Measurements from ENCODE around the gene KLHL29. TPM values are rescaled to one million over a fixed set of nuclear protein-coding genes. Genes with fewer than 3 reads are reported as not detected.

The KLHL29 gene
- total RNA-seq, 1 experiment from 2014 or later, result 43.1 TPM

- Mint-ChIP-seq H3K4me3 (ENCODE audit: unreplicated experiment) (no peak overlapping the region), H3K36me3 (ENCODE audit: insufficient read depth, unreplicated experiment) (no peaks in the 10 kb centered on the region), H3K9me3 (ENCODE audit: unreplicated experiment) (no peaks in the 10 kb centered on the region), H3K4me1 (ENCODE audit: insufficient read depth, unreplicated experiment) (no peaks in the 10 kb centered on the region), H3K27me3 (ENCODE audit: insufficient read depth, unreplicated experiment) (peaks cover 11% of the 10 kb centered on the region), H3K27ac (ENCODE audit: low read depth, unreplicated experiment) (no peak overlapping the region)
- no TSS peak for BruUV-seq (replicated peaks)
- ChIA-PET CTCF (no interaction called here), POLR2A (no interaction called here)
- intact Hi-C loops (cut with micrococcal nuclease), result no loop called here
- DNase-seq (ENCODE audit: unreplicated experiment), result no peak
- no peak for TF ChIP-seq CTCF (IDR thresholded peaks at IDR 0.05; ENCODE audit: unreplicated experiment)
Measured at GRCh38 chr2:23360571-23361125, 24.3 kb upstream of the KLHL29 start.

GRCh38 chr2:23361152-23361551 lies 23.8 kb upstream of the KLHL29 start:
- no peaks in the 10 kb centered on the region for H3K36me3 Mint-ChIP-seq (ENCODE audit: insufficient read depth, unreplicated experiment)
- no peak overlapping the region for H3K27ac Mint-ChIP-seq (ENCODE audit: low read depth, unreplicated experiment)
- TF ChIP-seq CTCF (IDR thresholded peaks at IDR 0.05; ENCODE audit: unreplicated experiment), result no peak
- no peak overlapping the region for H3K4me3 Mint-ChIP-seq (ENCODE audit: unreplicated experiment)
- ChIA-PET POLR2A (no interaction called here), CTCF (no interaction called here)
- peaks cover under 1% of the 10 kb centered on the region for H3K4me1 Mint-ChIP-seq (ENCODE audit: insufficient read depth, unreplicated experiment)
- no peaks in the 10 kb centered on the region for H3K9me3 Mint-ChIP-seq (ENCODE audit: unreplicated experiment)
- no peak for DNase-seq (ENCODE audit: unreplicated experiment)
- intact Hi-C loops (cut with micrococcal nuclease), result no loop called here
- peaks cover 11% of the 10 kb centered on the region for H3K27me3 Mint-ChIP-seq (ENCODE audit: insufficient read depth, unreplicated experiment)
- BruUV-seq (replicated peaks), result no TSS peak

GRCh38 chr2:23363268-23363667 lies 21.7 kb upstream of the KLHL29 start:
- Mint-ChIP-seq H3K27me3 (ENCODE audit: insufficient read depth, unreplicated experiment) (peaks cover 11% of the 10 kb centered on the region), H3K9me3 (ENCODE audit: unreplicated experiment) (peaks cover 7% of the 10 kb centered on the region), H3K4me3 (ENCODE audit: unreplicated experiment) (no peak overlapping the region), H3K4me1 (ENCODE audit: insufficient read depth, unreplicated experiment) (peaks cover 18% of the 10 kb centered on the region), H3K27ac (ENCODE audit: low read depth, unreplicated experiment) (no peak overlapping the region), H3K36me3 (ENCODE audit: insufficient read depth, unreplicated experiment) (no peaks in the 10 kb centered on the region)
- intact Hi-C loops (cut with micrococcal nuclease), result no loop called here
- no peak for DNase-seq (ENCODE audit: unreplicated experiment)
- ChIA-PET POLR2A (interaction anchor here (1.0 to 1.4 kb wide), 3 partner anchors 8 to 14 kb away, joined by 3 to 4 read pairs (median 3); no protein-coding TSS in a partner anchor), CTCF (interaction anchor here (0.8 to 2.1 kb wide), 5 partner anchors 10 to 1008 kb away, joined by 3 to 17 read pairs (median 4); no protein-coding TSS in a partner anchor)
- no TSS peak for BruUV-seq (replicated peaks)
- no peak for TF ChIP-seq CTCF (IDR thresholded peaks at IDR 0.05; ENCODE audit: unreplicated experiment)

GRCh38 chr2:23363831-23364230 lies 21.1 kb upstream of the KLHL29 start:
- TF ChIP-seq CTCF (IDR thresholded peaks at IDR 0.05; ENCODE audit: unreplicated experiment), result no peak
- H3K36me3 Mint-ChIP-seq (ENCODE audit: insufficient read depth, unreplicated experiment), result no peaks in the 10 kb centered on the region
- H3K4me1 Mint-ChIP-seq (ENCODE audit: insufficient read depth, unreplicated experiment), result peaks cover 19% of the 10 kb centered on the region
- CTCF ChIA-PET, result interaction anchor here (0.5 to 2.1 kb wide), 5 partner anchors 10 to 1008 kb away, joined by 3 to 17 read pairs (median 3); no protein-coding TSS in a partner anchor
- H3K4me3 Mint-ChIP-seq (ENCODE audit: unreplicated experiment), result no peak overlapping the region
- H3K27me3 Mint-ChIP-seq (ENCODE audit: insufficient read depth, unreplicated experiment), result peaks cover 11% of the 10 kb centered on the region
- H3K27ac Mint-ChIP-seq (ENCODE audit: low read depth, unreplicated experiment), result no peak overlapping the region
- peaks cover 7% of the 10 kb centered on the region for H3K9me3 Mint-ChIP-seq (ENCODE audit: unreplicated experiment)
- POLR2A ChIA-PET, result interaction anchor here (1.0 to 1.4 kb wide), 3 partner anchors 9 to 14 kb away, joined by 3 to 4 read pairs (median 3); no protein-coding TSS in a partner anchor
- no peak for DNase-seq (ENCODE audit: unreplicated experiment)
- no TSS peak for BruUV-seq (replicated peaks)
- intact Hi-C loops (cut with micrococcal nuclease), result no loop called here
